Esophagus squamous epithelium (tissue), 5 donors: ENCODE measurements around the gene TNFRSF18. TPM values are rescaled to one million over a fixed set of nuclear protein-coding genes. Genes with fewer than 3 reads are reported as not detected.
A peak's percentile ranks its signal among the peaks of the same experiment; 100 is the strongest.

ENCODE experiments used
- DNase-seq: peaks from one replicate; lab custom pipeline; 2025; lab: John Stamatoyannopoulos, UW
- H3K27ac ChIP-seq, 4 donors: fragments of 200-600 bp; sonication (generic); one replicate each; pipeline ENCODE4 v1.5.1; 2016 to 2019; ENCODE audit warnings: mild to moderate bottlenecking in 1 of 4
- H3K27me3 ChIP-seq, 4 donors: fragments of 200-600 bp; sonication (generic); 1 replicate in 3 of 4; 2 replicates in 1 of 4; pipeline versions ENCODE4 v1.5.1 to v1.6.0; 2017 to 2021; ENCODE audit warnings: antibody characterized with exemption in 1 of 4
- H3K36me3 ChIP-seq, 3 donors: fragments of 200-600 bp; sonication (generic); one replicate each; pipeline ENCODE4 v1.5.1; 2016 to 2019
- H3K4me1 ChIP-seq, 3 donors: fragments of 200-600 bp; sonication (generic); one replicate each; pipeline ENCODE4 v1.5.1; 2017 to 2019
- H3K4me3 ChIP-seq, 4 donors: fragments of 200-600 bp; sonication (generic); 1 replicate in 3 of 4; 2 replicates in 1 of 4; pipeline ENCODE4 v1.5.1; 2016 to 2019; ENCODE audit warnings: mild to moderate bottlenecking in 2 of 4, moderate library complexity in 1 of 4
- H3K9me3 ChIP-seq, 3 donors: fragments of 200-600 bp; sonication (generic); one replicate each; pipeline ENCODE4 v1.5.1; 2016 to 2019
- CTCF ChIP-seq, 6 experiments: fragments of 450-650 bp in 4 of 6; fragments of 200-600 bp in 2 of 6; sonication (generic) in 2 of 6; IDR thresholded peaks; one replicate each; pipeline ENCODE4 v1.5.1; 2016 to 2019; ENCODE audit warnings: antibody characterized with exemption in 6 of 6, mild to moderate bottlenecking in 4 of 6, moderate library complexity in 4 of 6
- POLR2A ChIP-seq, 4 donors: fragments of 450-650 bp; IDR thresholded peaks; one replicate each; pipeline ENCODE4 v1.6.1; 2017; ENCODE audit warnings: antibody characterized with exemption in 4 of 4, mild to moderate bottlenecking in 4 of 4, moderate library complexity in 3 of 4
- WGBS, 2 donors: methylation state at CpG; one replicate each; pipeline ENCODE4 v1.1.5; 2018; 5-methylcytosine and 5-hydroxymethylcytosine counted together
- intact Hi-C: fragments of 100-400 bp; cut with DNase I; formaldehyde crosslinking; loops from one replicate; pipeline ENCODE4 v1.15.0; 2022
- total RNA-seq, 4 donors: library from RNA; depleted of rRNA; stranded (reverse); fragments of >200 nt; gene quantifications; one replicate each; pipeline ENCODE4 v1.1.0, GENCODE V29; 2016
- donor health status: DM: yes; HTN: yes; CAD: no.

The TNFRSF18 gene
- total RNA-seq, 4 donors from 2014 or later: 2.0 to 21.0 (median 2.8) TPM

- 100% methylated on average over 5 of the region's 36 CpGs; no CpG with 5 or more reads in 1 of the 2 donors for WGBS, 2 donors
- DNase-seq: no peak
- peaks cover 0 to 98% (median 0%) of the 10 kb centered on the region in 4 donors for H3K27me3 ChIP-seq
Measured at GRCh38 chr1:1167841-1168450, 38.4 kb downstream of the TNFRSF18 start.

GRCh38 chr1:1167398-1167821, 39.0 kb downstream of the TNFRSF18 start:
- intact Hi-C loops: no loop called here
- no CpG with 5 or more reads among the region's 20 CpGs for WGBS, 2 donors
- Histone ChIP-seq H3K27me3 (peaks cover 0 to 98% (median 0%) of the 10 kb centered on the region in 4 donors), H3K4me1 (peaks cover 18 to 73% (median 22%) of the 10 kb centered on the region in 3 donors), H3K36me3 (peaks cover 0 to 38% (median 0%) of the 10 kb centered on the region in 3 donors), H3K4me3 (peak overlapping the region in 3 of 4 donors; percentile 66 to 70 (median 68)), H3K27ac (peak overlapping the region in 2 of 4 donors; percentile 4 to 96), H3K9me3 (no peaks in the 10 kb centered on the region)
- no peak for TF ChIP-seq CTCF (IDR thresholded peaks at IDR 0.05)
- no peak for TF ChIP-seq POLR2A (IDR thresholded peaks at IDR 0.05)
- no peak for DNase-seq

More at GRCh38 chr1:1167841-1168450, 38.4 kb downstream of the TNFRSF18 start:
- Histone ChIP-seq H3K9me3 (no peaks in the 10 kb centered on the region), H3K36me3 (peaks cover 0 to 38% (median 0%) of the 10 kb centered on the region in 3 donors), H3K4me3 (no peak overlapping the region), H3K27ac (peak overlapping the region in 1 of 4 donors; percentile 96), H3K4me1 (peaks cover 18 to 73% (median 22%) of the 10 kb centered on the region in 3 donors)
- TF ChIP-seq CTCF (IDR thresholded peaks at IDR 0.05): no peak
- TF ChIP-seq POLR2A (IDR thresholded peaks at IDR 0.05): no peak
- intact Hi-C loops: no loop called here

GRCh38 chr1:1166642-1167397, 39.6 kb downstream of the TNFRSF18 start:
- DNase-seq: no peak
- WGBS, 2 donors: 59 to 80% methylated on average over 1 to 8 of the region's 44 CpGs
- peaks cover 0 to 94% (median 0%) of the 10 kb centered on the region in 4 donors for H3K27me3 ChIP-seq
- no peaks in the 10 kb centered on the region for H3K9me3 ChIP-seq
- peak overlapping the region; percentile 60 to 70 (median 67) for H3K4me3 ChIP-seq
- intact Hi-C loops: no loop called here
- peak overlapping the region; percentile 89 to 96 (median 94) for H3K27ac ChIP-seq
- TF ChIP-seq CTCF (IDR thresholded peaks at IDR 0.05) (no peak), POLR2A (IDR thresholded peaks at IDR 0.05) (no peak)
- peaks cover 13 to 73% (median 28%) of the 10 kb centered on the region in 3 donors for H3K4me1 ChIP-seq
- peaks cover 0 to 38% (median 0%) of the 10 kb centered on the region in 3 donors for H3K36me3 ChIP-seq

- H3K4me3 ChIP-seq: peak overlapping the region; percentile 60 to 70 (median 67)
Measured at GRCh38 chr1:1165900-1166421, 40.4 kb downstream of the TNFRSF18 start.

More at GRCh38 chr1:1165900-1166421, 40.4 kb downstream of the TNFRSF18 start:
- DNase-seq: no peak
- 21 to 29% methylated on average over 13 to 15 of the region's 23 CpGs for WGBS, 2 donors
- H3K27me3 ChIP-seq: peaks cover 0 to 85% (median 0%) of the 10 kb centered on the region in 4 donors
- intact Hi-C loops: no loop called here
- peaks cover 0 to 37% (median 0%) of the 10 kb centered on the region in 3 donors for H3K36me3 ChIP-seq
- H3K27ac ChIP-seq: peak overlapping the region; percentile 89 to 96 (median 94)
- TF ChIP-seq CTCF (IDR thresholded peaks at IDR 0.05): no peak
- TF ChIP-seq POLR2A (IDR thresholded peaks at IDR 0.05): no peak
- no peaks in the 10 kb centered on the region for H3K9me3 ChIP-seq
- H3K4me1 ChIP-seq: peaks cover 12 to 67% (median 28%) of the 10 kb centered on the region in 3 donors
